Midbrain (tissue), 1 donor: ENCODE data around the gene ZFP1.
A peak's percentile ranks its signal among the peaks of the same experiment; 100 is the strongest.
"Not testable (repeated sequence)": the region's sequence is repeated elsewhere in the genome, so short reads cannot be mapped to it uniquely, and the experiment has no call there.

ENCODE experiments used
- DNase-seq: peaks from one replicate; lab custom pipeline; 2025; lab: John Stamatoyannopoulos, UW

Gene ZFP1

DNA sequence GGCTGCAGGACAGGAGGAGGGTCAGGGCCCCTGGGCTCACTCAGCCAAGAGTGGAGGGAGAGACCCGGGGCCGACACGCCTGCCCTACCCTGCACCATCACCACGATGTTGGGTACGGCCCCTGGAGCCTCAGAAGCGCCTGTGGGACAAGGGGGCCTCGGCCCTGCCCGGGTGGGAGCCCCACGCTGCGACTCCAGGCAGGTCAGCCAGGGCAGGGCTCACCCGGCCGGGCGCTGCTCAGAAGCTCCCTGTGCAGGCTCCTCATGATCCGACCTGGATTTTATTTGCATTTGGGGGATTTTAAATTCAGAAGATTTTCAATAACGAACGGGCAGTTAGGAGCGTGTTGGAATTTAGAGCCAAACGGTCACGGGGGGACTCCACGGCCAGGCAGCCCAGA, 56.6 kb downstream of the ZFP1 start:
- DNase-seq: not testable (repeated sequence)

DNA sequence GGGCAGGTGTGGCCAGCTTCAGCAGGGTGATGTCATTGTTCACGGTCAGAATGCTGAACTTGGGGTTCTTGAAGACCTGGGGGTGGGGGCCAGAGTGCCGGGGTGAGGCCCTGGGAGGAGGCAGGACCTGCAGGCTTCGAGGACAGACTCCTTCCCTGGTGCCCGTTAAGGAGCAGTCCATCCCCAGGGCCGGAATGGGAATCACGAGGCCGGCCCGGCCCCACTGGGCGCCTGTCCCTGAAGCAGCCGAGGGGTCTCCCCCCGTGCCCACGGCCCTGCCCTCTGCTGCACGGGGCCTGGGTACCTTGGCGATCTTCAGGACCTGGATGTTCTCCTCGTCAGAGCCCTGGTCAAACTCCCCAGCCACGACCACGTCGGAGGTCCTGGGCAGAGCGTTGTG, 57.1 kb downstream of the ZFP1 start:
- not testable (repeated sequence) for DNase-seq

DNA sequence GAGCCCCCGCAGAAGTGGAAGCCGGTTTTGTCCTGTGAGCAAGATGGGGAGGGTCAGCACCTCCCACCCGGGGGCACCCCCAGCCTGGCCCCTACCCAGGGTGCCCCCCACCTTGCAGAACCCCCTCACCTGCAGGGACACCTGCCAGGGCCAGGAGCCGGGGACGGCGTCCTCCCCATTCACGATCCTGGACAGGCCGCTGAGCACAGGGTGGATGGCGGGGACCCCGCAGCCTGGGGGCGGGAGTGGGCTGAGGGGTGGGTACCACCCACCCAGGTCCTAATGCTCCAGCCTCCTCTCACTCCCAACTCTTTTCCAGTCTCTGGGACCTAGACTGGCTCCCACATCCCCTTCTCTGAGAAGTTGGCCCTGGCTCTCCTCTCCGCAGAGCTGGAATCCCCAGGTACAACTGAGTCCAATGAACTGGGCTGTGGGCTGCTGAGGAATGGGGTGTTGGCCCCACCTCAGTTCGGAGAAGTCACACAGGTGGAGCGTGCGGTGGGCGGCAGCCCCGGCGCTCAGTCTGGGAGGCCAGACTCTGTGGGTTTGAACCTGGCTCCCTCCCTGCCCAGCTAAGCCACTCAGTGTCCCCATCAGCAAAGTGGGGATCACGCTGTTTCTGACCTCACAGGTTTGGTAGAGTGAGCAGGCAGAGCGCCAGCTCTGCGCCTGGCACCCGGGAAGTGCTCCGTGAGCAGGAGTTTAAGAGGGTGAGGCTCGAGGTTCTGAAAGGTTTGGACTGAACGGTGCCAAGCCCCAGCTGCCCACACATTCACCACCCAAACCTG, 57.8 kb downstream of the ZFP1 start:
- not testable (repeated sequence) for DNase-seq

DNA sequence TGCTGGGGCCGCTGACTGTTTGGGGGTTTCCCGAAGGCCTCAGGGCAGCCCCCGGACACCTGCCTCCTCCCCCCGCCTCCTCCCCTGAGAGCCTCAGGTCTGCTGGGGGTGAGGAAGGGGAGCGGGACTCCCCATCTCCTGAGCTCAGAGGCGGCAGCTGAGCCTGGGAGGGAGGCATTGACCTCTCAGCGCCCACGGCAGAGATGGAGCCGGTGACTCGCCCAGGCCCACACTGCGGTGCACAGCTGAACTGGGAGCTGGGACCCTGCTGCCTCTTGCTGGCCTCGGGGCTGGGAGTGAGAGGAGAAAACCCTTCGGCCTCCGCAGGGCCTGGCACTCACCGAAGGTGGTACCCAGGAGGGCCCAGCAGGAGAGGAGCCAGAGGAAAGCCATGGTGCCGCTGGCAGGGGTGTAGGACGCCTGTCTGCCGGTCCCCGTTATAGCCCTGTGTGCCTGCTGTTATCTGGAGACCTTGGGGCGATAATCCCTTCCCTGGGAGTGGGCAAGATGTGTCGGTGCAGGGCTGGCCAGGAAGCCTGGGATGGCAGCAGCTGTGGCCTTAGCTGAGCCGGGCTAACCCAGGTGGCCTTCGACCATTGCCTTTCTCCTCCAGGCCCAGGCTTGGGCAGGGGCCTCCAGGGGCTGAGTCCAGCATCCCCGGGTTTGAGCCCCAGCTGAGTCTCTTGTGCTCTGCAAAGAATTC, 58.6 kb downstream of the ZFP1 start, which contains the start of gene CTRB2:
Gene CTRB2, minus strand, starts transcription at position 413 of the 703 bp plus-strand sequence. Its CDS starts 20 bp downstream, at position 393.
- no peak for DNase-seq

DNA sequence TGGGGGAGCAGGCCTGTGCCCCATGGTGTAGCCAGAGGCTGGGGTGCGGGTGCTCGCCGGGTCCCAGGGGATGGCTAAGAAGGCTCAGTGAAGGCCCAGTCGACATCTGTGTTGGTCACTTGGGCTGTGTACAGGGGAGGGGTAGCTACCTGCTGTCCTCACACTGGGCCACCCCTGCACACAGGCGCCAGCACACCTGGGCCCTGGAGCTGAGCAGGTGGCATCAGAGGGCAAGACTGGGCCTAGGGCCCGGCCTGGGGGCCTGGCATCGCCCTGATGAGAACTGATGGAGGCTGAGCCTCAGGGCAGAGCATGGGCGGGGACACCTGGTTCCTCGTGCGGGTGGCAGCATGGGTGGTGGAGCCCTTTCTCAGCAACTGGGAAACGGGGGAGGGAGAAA, 59.5 kb downstream of the ZFP1 start:
- no peak for DNase-seq

DNA sequence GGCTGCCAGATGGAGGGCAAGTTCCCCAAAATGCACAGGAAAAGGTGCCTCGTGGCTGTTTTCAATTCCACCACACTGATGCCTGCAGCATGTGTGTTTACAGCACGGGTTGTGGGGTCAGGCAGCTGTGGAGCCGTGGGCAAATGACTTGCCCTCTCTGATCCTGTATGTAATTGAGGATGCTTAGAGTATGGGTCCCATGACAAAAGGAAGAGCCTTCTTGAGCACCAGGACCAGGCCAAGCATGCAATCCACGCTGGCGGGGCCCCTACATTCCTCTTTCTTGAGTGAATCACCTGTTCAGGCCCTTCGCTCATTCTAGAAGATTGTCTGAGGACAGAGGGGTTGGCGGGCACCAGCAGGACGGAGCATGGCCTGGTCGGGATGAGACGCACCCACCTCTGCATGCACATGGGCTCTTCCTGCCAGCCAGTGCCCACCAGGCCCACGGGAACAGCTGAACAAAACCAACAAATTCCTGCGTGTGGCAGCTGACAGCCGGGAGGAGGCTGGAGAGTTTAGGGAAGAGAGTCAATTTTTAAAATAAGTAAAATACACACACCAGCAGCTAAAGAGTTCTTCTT, 60.0 kb downstream of the ZFP1 start:
- DNase-seq: no peak

DNA sequence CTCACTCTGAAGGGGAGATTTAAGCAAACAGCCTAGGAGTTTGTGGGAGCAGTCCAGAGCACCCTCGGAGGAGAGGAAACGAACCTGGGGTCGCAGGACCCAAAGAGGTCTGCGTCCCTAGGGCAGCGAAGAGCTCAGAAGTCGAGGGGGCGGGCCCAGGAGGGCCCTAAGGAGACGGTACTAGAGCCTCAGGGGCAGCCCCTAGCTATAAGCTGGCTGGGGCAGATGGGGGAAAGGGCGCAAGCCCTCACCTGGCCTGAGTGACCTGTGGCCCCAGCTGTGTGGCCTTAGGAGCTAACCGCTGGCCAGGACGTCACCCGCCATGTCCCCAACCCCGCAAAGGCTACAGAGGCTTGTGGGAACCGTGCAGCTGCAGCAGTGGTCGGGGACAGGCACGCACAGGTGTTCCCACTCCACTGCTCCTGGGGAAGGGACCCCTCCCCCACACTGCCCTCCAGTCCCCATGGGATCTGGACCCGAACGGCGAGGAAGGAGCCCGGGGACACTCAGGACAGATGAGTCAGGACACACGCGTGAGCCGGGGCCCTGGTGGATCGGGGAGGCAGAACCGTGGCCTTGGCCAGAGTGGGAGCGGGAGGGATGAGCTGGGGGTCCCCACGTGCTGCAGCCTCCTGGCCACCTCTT, 60.7 kb downstream of the ZFP1 start:
- no peak for DNase-seq

DNA sequence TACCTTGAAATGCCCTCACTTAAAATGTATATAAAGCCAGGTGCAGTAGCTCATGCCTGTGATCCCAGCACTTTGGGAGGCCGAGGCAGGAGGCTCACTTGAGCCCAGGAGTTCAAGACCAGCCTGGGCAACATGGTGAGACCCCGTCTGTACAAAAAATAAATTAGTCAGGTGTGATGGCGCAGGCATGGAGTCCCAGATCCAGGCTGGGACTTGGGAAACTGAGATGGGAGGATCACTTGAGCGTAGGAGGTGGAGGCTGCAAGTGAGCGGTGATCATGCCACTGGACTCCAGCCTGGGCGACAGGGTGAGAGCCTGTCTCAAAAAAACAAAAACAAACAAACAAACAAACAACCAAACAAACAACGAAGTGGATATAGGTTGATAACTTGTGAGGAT, 61.2 kb downstream of the ZFP1 start:
- DNase-seq: not testable (repeated sequence)

DNA sequence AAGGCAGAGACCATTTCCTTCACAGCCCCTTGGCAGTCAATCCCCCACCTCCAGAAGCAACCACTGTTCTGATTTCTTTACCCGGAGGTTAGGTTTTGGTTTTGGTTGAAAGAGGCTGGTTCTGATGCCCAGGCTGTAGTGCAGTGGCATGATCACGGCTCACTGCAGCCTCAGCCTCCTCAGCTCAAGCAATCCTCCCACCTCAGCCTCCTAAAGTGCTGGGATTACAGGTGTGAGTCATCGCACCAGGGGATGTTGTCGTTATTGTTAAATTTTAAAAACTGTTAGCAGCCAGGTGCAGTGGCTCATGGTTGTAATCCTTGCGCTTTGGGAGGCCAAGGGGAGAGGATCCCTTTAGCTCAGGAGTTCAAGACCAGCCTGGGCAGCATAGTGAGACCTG, 61.6 kb downstream of the ZFP1 start:
- no peak for DNase-seq

DNA sequence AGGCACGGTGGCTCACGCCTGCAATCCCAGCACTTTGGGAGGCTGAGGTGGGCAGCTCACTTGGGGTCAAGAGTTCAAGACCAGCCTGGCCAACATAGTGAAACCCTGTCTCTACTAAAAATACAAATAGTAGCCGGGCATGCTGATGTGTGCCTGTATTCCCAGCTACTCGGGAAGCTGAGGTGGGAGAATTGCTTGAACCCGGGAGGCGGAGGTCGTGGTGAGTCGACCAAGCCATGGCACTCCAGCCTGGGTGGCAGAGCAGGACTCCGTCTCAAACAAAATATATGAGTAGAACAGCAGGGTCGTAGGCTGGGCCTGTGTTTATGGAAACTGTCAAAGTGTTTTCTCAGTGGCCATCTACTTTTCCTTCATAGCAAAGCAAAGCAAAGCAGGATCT, 63.0 kb downstream of the ZFP1 start:
- not testable (repeated sequence) for DNase-seq

DNA sequence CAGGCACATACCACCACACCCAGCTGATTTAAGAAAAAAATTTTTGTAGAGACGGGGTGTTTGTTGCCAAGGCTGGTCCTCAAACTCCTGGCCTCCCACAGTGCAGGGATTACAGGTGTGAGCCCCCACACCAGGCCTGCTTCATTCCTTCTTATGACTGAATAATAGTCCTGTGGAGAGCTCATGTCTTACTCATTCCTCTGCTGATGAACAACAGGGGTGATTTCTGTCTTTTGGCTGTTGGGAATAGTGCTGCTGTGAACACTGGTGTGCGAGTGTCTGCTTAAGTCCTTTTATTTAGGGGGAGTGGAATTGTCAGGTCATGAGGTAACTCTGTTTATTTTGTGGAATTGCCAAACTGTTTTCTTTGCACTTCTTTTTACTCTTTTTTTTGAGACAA, 67.8 kb downstream of the ZFP1 start:
- no peak for DNase-seq

DNA sequence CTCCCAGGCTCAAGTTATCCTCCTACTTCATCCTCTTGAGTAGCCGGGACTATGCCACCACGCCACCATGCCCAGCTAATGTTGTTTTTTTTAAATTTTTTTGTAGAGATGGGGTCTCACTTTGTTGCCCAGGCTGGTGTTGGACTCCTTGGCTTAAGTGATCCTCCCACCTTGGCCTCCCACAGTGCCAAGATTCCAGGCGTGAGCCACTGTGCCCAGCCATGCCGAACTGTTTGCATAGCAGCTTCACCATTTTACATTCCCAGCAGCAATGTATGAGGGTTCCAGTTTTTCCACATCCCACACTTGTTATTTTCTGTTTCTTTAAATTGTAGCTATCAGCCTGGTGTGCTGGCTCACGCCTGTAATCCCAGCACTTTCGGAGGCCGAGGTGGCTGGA, 68.3 kb downstream of the ZFP1 start:
- no peak for DNase-seq

DNA sequence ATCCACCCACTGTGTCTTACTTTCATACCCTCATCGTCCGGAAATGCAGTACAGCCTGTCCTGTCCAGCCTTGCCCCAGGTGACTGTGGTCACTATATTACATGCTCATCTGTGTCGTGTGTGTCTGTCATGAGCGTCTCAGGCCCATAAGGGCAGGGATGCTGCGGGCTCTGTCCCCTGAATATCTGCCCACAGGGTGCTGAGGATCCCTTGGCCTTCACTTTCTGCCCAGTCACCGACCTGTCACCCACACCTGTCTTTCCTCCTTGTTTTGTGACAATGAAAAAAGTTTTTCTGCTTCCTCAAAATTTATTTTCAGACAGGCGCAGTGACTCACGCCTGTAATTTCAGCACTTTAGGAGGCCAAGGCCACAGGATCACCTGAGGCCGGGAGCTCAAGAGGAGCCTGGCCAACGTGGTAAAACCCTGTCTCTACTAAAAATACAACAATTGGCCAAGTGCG, 69.1 kb downstream of the ZFP1 start:
- no peak for DNase-seq

DNA sequence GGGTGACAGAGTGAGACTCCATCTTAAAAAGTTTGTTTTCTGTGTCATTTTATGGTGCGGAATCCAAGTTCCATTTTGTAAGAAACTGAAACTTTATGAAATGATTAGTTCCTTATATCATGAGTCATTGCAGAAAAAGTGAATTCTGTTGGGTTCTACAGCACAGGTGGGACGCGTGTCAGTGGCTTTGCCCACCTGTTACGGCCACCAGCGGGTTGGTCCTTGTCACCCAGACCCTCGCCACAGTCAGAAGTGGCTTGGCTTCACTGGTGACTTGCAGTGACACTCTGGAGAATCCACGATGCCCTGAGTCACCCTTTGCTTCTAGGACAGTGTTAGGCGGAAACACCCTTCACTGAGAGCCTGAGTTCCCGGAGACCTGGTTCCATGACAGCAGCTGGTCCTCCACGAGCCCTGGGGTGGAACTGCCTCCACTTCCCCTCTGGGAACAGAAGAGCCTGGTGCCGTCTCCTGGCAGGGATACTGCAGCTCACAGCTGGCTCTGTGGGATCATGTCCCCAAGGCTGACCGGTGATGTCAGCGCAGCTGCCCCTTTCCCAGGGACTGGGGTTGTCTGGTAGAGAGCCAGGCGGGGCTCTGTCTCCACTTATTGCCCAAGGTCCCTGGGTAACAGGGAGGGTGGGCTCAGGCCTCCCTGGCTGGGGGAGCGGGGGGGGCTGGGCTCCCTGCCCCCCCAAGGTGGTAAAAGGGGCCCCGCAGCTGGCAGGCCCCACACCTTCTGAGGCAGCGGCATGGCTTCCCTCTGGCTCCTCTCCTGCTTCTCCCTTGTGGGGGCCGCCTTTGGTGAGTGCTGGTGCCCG, 70.1 kb downstream of the ZFP1 start, which contains the start of gene CTRB1:
Gene CTRB1, plus strand, starts transcription at position 733 of the 821 bp plus-strand sequence. Its CDS starts 20 bp downstream, at position 753.
- peak; percentile 18 for DNase-seq

DNA sequence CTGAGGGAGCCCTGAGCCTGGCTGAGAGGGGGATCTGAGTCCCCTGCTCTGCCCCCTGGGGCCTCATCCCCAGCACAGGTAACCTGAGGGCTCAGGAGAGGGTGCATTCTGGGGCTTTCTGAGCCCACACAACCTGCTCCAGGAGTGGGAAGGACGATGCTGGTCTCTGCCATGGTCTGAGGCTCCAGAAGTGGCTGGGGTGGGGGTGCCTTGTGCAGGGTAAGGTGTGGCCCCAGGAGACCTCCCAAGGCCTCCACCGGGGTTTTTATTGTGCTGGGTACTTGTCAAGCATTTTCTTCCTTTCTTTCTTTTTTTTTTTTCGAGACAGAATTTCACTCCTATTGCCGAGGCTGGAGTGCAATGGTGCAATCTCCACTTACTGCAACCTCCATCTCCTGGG, 70.8 kb downstream of the ZFP1 start:
- no peak for DNase-seq

DNA sequence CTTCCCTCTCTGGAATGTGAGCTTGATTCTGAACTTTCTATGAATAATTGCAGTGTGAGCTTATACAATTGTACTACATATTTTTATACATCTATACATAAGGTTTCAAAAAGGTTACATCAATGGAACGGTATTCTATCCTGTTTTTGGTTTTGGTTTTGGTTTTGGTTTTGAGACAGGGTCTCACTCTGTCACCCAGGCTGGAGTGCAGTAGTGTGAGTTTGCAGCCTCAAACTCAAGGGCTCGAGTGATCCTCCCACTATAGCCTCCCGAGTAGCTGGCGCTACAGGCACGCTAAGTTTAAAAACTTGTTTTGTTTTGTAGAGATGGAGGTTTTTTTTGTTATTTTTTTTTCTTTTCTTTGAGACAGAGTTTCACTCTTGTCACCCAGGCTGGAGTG, 71.5 kb downstream of the ZFP1 start:
- DNase-seq: no peak
